Calu3 (cell line): ENCODE results near the gene HSCB. TPM values are rescaled to one million over a fixed set of nuclear protein-coding genes. Genes with fewer than 3 reads are reported as not detected.

ENCODE experiments used
- BruUV-seq: library from RNA; stranded (reverse); fragments of 400-500 nt; replicated peaks from 2 replicates; lab custom pipeline; 2021; lab: Mats Ljungman, UMichigan
- CTCF ChIA-PET: fragments of 300-600 bp; sonication (Branson Sonifier 250); formaldehyde crosslinking; loops from one replicate; lab custom pipeline; 2022; ENCODE audit warnings: antibody characterized with exemption; lab: Charles Lee
- DNase-seq: peaks from one replicate; pipeline ENCODE4 v3.0.0; 2022
- H3K27ac Mint-ChIP-seq: one replicate; pipeline ENCODE4 v1.8.0; 2022; ENCODE audit warnings: mixed read lengths; ENCODE audit not compliant: unreplicated experiment
- H3K27me3 Mint-ChIP-seq: one replicate; pipeline ENCODE4 v1.8.0; 2022; ENCODE audit warnings: mixed read lengths; ENCODE audit not compliant: unreplicated experiment
- H3K36me3 Mint-ChIP-seq: one replicate; pipeline ENCODE4 v1.8.0; 2022; ENCODE audit warnings: mild to moderate bottlenecking, moderate library complexity, mixed read lengths; ENCODE audit not compliant: insufficient read depth, unreplicated experiment
- H3K4me1 Mint-ChIP-seq: one replicate; pipeline ENCODE4 v1.8.0; 2022; ENCODE audit warnings: mild to moderate bottlenecking, low read depth, mixed read lengths; ENCODE audit not compliant: unreplicated experiment
- H3K4me3 Mint-ChIP-seq: one replicate; pipeline ENCODE4 v1.8.0; 2022; ENCODE audit warnings: mild to moderate bottlenecking, low read depth, moderate library complexity, mixed read lengths; ENCODE audit not compliant: unreplicated experiment
- H3K9me3 Mint-ChIP-seq: one replicate; pipeline ENCODE4 v1.8.0; 2022; ENCODE audit warnings: low read depth, mixed read lengths; ENCODE audit not compliant: unreplicated experiment
- CTCF ChIP-seq: fragments of 200-600 bp; IDR thresholded peaks from one replicate; pipeline ENCODE4 v1.8.0; 2022; ENCODE audit warnings: antibody characterized with exemption; ENCODE audit not compliant: unreplicated experiment
- intact Hi-C: fragments of 100-400 bp; cut with micrococcal nuclease; formaldehyde crosslinking; loops from one replicate; pipeline ENCODE4 v1.10.0; 2022; ENCODE audit not compliant: unreplicated experiment
- total RNA-seq: library from RNA; stranded (reverse); gene quantifications from 2 replicates; pipeline ENCODE4 v1.2.3, GENCODE V29; 2022

The HSCB gene
- total RNA-seq, 1 experiment from 2014 or later, result 16.5 TPM

DNA sequence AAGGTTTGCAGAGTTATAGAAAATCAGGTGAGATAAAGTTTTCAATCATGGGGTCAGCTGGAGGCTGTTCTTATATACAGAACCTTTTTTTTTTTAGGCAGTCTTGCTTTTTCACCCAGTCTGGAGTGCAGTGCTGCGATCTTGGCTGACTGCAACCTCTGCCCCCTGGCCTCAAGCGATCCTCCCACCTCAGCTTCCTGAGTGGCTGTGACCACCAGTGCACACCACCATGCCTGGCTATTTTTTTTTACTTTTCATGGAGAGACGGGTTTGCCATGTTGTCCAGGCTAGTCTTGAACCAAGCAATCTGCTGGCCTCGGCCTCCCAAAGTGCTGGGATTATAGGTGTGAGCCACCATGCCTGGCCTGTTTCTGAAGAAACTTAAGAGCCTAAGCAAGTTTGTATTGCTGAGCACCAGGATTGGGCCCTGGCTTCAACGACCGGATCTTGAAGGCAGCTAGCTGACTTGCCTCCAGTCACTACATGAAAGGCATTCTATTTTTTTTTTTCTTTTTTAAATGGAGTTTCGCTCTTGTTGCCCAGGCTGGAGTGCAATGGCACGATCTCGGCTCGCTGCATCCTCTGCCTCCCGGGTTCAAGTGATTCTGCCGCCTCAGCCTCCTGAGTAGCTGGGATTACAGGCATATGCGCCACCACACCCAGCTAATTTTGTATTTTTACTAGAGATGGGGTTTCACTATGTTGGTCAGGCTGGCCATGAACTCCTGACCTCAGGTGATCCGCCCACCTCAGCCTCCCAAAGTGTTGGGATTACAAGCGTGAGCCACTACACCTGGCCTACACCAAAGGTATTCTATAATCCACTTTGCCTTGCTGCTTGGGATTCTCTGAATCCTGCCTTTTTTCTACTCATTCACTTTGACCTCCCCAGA is 50.9 kb downstream of the HSCB start:
- intact Hi-C loops, result no loop called here
- Mint-ChIP-seq H3K4me1 (peaks cover 8% of the 10 kb centered on the region), H3K27me3 (no peaks in the 10 kb centered on the region), H3K9me3 (no peaks in the 10 kb centered on the region), H3K4me3 (no peak overlapping the region), H3K36me3 (peaks cover 78% of the 10 kb centered on the region), H3K27ac (peak overlapping the region; percentile 77)
- CTCF ChIA-PET, result interaction anchor here (0.6 kb wide), 1 partner anchor 319 kb away, joined by 4 read pairs; no protein-coding TSS in a partner anchor
- no peak for TF ChIP-seq CTCF
- no peak for DNase-seq
- BruUV-seq, result no TSS peak

- BruUV-seq, result no TSS peak
- H3K27ac Mint-ChIP-seq, result peak overlapping the region; percentile 77
- intact Hi-C loops, result no loop called here
These were observed 52.2 kb downstream of the HSCB start for GRCh38 chr22:28793976-28794584.

DNA sequence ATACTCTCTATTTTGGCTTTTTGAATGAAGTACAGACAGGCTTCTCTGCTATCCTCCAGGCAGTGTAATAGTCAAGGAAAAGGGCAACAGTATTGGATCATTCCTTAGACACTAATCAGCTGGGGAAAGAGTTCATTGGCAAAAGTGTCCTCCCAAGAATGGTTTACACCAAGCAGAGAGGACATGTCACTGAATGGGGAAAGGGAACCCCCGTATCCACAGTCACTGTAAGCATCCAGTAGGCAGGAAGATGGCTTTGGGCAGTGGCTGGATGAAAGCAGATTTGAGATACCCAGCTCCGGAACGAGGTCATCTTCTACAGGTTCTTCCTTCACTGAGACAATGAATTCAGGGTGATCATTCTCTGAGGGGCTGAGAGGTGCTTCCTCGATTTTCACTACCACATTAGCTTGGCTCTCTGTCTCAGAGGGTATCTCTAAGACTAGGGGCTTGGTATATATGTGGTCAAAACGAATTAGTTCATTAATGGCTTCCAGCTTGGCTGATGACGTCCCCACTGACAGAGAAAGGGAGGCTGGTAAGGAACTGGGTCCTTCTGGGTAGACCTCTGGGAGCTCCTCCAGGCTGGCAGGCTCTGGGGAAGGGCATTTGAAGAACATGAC is 53.3 kb downstream of the HSCB start:
- Mint-ChIP-seq H3K27me3 (no peaks in the 10 kb centered on the region), H3K4me3 (no peak overlapping the region), H3K9me3 (no peaks in the 10 kb centered on the region), H3K4me1 (peaks cover 18% of the 10 kb centered on the region), H3K27ac (peak overlapping the region; percentile 67), H3K36me3 (peaks cover 80% of the 10 kb centered on the region)
- DNase-seq, result no peak
- intact Hi-C loops, result no loop called here
- CTCF ChIA-PET, result no interaction called here
- no TSS peak for BruUV-seq
- TF ChIP-seq CTCF, result no peak

More at GRCh38 chr22:28793976-28794584, 52.2 kb downstream of the HSCB start:
- Mint-ChIP-seq H3K27me3 (no peaks in the 10 kb centered on the region), H3K4me1 (peaks cover 12% of the 10 kb centered on the region), H3K4me3 (no peak overlapping the region), H3K9me3 (no peaks in the 10 kb centered on the region), H3K36me3 (peaks cover 79% of the 10 kb centered on the region)
- CTCF ChIA-PET, result no interaction called here
- no peak for TF ChIP-seq CTCF
- DNase-seq, result no peak

DNA sequence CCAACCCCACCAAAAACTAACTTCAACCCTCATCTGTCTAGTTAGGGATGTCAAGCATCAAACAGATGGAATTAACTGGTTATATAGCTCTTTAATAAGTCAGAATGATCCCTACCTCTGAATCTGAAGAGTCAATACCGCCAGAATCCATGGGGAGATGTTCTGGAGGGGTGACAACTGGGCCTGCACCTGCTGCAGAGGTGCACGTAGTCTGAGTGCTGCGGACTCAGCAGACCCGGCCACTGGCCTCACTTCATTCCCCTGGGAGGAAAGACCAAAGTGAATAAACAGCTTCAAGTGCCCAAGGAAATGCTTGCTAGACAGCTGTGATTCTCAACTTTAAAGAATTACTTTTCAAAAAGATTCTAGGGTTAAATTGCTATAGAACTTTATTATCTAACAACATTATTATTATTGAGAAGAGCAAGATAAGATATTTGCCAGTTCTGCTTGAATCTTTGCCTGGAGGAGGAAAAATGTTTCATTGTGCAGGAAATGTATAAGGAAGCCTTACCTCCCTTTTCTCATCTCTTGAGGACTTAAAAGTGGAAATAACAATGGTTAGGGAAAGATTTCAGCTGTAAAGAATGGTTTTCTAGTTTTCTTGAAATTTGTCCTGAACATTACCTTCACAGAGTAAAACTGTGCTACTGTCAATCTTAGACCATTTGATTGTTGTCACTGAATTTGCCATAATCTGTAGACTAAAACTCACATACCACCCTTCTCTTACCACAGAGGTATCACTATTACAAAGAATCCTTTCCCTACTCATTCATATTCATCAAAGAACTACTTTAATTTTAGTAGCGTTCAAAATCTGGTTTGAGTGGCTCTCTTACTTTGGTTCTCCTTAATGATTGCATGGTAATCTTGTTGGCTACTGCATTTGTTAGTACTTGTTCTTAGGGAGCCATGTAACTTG is 54.4 kb downstream of the HSCB start:
- H3K36me3 Mint-ChIP-seq, result peaks cover 88% of the 10 kb centered on the region
- CTCF ChIA-PET, result no interaction called here
- H3K27me3 Mint-ChIP-seq, result no peaks in the 10 kb centered on the region
- no peak for TF ChIP-seq CTCF
- H3K4me3 Mint-ChIP-seq, result peak overlapping the region; percentile 83
- no peak for DNase-seq
- H3K27ac Mint-ChIP-seq, result peak overlapping the region; percentile 97
- intact Hi-C loops, result no loop called here
- BruUV-seq, result no TSS peak
- H3K4me1 Mint-ChIP-seq, result peaks cover 18% of the 10 kb centered on the region
- no peaks in the 10 kb centered on the region for H3K9me3 Mint-ChIP-seq
